Fibroblast of skin of right quadriceps (primary cell): ENCODE data around the gene BMF.
A peak's percentile ranks its signal among the peaks of the same experiment; 100 is the strongest.

ENCODE experiments used
- DNase-seq: peaks from one replicate; pipeline ENCODE4 v3.0.0-alpha.2; 2013

Gene BMF

DNA sequence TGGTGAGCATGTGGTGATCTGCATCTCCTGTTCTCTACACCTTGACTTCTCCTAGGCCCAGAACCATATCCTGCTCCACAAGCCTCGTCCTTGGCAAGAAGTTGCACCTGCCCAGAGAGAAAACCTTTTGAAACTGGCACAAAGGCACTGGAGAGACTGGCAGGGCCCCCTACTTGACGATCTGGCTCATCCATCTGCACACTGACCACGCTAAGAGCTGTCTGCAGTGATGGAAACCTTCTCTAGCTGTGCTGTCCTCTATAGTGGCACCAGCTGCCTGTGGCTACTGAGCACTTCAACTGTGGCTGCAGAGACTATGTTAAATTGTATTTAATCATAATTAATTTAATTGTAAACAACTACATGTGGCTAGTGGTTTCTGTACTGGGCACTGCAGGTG is 43.5 kb downstream of the BMF start:
- DNase-seq, result no peak

DNA sequence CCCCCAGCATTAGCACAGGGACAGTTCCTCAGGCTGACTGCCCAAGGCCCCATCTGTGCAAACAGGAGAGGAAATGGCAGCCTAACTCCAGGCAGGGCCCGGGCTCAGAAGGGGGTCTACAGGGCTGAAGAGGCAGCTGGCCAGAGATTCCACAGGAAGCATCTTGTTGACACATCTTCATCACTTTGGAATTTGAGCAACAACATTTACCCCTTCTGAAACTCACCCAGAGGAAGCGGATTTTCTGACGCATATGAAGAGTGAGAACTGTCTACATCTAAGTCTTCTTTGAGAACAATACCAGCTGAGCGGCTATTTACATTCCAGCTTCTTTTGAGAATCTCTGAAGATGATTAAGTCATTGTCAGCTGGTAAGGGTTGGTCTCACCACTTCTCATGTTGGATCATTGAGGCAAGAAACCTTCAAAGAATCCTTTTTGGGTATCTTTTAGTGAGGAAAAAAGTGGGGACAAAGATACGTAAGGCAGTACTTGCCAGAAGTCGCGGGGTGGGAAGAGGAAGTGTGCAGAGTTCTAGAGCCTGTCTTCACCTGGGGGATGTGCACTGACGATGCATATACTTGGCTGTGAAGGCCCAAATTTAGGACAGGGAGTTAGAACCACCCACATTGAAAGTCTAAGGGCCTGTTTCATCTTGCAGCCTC is 44.3 kb downstream of the BMF start:
- DNase-seq, result peak; percentile 93

DNA sequence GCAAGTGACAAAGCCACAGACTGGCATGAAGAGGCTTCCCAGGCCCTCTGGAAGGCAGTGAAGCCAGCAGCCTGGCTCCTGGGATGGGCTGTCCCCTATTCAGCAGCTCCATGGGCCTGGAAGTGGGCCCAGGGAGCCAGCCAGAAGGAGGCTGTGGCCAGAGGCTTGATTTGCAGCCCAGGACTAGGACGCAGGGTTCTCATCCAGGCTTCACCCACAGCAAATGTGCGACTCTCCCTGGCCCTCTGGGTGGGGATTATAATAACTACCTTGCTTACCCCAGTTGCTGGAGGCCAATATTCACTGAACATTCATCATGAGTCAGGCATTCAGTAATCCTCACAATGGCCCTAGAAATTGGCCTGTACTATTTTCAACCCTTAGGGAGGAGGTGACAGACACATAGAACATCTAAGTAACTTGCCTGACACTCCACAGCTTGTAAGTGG is 45.1 kb downstream of the BMF start:
- peak; percentile 83 for DNase-seq

DNA sequence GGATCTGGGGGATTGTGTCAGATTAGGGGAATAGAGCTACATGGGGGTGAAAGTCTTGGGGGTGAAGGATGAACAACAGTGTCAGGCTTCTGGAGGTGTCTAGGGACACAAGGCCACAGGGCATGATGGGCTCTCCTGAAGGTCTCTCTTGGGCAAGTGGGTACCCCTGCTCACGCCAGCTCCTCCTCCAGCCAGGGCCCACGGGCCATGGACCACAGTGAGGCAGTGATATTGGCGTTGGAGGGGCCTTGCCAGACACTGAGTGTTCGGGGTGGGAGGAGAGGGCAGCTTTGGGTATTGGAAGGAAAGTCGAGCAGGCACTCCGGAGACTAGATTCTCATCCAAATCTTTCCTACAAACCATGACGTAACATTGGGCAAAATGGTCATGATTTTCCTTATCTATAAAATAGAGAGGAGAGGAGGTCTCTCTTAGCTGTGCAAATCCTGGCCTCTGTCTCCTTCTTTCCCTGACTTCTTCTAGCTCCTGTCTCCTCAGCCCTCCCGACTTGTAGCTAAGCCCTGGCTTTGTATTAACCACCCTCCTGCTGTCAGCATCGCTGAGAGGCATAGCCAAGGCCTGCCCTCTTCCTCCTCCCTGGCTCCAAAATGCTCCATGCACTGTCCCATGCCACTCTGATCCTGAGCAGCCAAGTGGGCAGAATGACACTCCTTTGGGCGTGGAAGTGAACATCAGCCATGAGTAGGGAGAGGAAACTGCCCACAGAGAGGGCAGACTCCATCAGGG is 45.7 kb downstream of the BMF start:
- DNase-seq, result no peak

- DNase-seq, result no peak
These were observed 47.3 kb downstream of the BMF start for GRCh38 chr15:40061212-40061901.

GRCh38 chr15:40060236-40060961 is 48.3 kb downstream of the BMF start:
- DNase-seq, result no peak

DNA sequence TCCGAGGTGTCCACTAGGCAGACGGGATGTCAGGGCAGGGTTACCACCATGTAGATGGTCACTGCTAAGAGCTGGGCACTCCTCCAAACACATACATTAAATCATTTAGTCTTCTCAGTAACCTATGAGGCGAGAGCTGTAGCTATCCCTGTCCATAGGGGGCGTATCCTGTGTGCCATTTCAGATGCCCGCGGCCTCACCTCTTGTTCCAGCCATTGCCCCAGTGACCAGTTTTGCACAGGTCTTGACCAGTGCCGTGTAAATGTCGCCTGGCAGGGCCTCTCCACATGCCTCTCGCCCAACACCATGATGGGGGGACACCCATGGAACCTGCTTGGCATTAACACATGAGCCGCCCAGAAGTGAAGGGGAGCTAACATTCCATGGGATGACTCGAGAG is 48.9 kb downstream of the BMF start:
- DNase-seq, result no peak

- DNase-seq, result peak; percentile 82
These were observed 50.1 kb downstream of the BMF start for GRCh38 chr15:40058476-40059140.

- DNase-seq, result no peak
These were observed 52.9 kb downstream of the BMF start for GRCh38 chr15:40055576-40056293.

GRCh38 chr15:40054855-40055575 is 53.7 kb downstream of the BMF start:
- DNase-seq, result peak; percentile 28

DNA sequence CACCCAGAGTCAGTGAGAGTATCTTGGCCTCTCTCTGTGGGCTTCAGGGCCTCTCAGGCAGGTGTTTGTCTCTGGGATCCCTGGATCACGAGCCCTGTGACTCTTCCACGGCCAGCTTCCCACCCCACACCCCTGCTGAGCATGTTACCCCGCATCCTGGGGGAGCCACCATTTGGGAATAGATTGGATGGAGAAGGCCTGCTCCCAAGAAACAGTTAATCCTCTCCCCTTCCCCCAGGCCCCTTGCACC is 54.1 kb downstream of the BMF start:
- no peak for DNase-seq

GRCh38 chr15:40053831-40054604 is 54.7 kb downstream of the BMF start:
- no peak for DNase-seq

GRCh38 chr15:40053079-40053830 is 55.4 kb downstream of the BMF start:
- DNase-seq, result no peak

DNA sequence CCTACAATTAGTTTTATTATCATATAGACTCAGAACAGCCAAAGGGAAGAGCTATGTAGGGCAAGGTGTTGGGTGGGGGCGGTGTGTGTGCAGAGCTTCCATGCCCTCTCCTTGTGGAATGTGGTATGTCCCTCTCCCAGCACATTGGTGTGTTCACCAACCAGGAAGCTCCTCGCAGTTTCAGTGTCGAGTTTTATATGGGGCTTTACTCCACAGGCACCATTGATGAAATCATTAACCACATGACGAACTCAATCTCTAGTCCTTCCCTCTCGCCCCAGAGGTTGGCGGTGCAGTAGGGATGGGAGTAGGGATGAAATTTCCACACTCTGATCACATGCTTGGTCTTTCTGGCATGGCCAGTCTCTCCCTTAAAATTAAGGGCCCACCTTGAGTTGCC is 56.1 kb downstream of the BMF start:
- no peak for DNase-seq

DNA sequence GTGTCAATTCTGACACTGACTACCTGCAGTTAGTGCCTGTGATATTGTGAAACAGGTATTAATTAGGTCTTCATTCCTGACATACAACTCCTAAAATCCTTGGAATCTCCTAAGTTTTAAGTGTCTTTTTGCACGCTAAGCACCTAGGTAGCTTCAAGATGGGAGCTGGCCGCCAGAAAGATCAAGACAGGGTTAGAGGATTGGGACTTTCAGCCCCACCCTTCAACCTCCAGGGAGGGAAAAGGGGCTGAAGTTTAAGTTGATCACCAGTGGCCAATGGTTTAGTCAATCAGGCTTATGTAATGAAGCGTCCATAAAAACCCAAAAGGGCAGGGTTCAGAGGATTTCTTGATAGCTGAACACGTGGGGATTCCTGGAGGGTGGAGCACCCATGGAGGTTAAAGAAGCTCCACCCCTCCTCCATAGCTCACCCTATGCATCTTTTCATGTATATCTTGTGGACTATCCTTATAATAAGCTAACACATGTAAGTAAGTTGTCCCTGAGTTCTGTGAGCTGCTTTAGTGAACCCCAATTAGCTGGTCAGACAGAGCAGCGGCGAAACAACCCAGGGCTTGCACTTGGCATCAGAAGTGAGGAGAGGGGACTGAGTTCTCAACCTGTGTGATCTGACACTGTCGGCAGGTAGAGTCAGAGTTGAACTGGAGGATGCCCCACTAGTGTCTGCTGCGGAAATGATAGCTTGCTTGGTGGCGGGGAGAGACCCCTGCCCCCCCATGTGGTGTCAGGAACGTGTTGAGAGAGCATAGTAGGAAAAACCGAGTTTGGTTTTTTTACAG is 56.9 kb downstream of the BMF start:
- no peak for DNase-seq

GRCh38 chr15:40050788-40051470 is 57.8 kb downstream of the BMF start:
- DNase-seq, result peak; percentile 50

- DNase-seq, result no peak
These were observed 59.7 kb downstream of the BMF start for GRCh38 chr15:40048926-40049475.

DNA sequence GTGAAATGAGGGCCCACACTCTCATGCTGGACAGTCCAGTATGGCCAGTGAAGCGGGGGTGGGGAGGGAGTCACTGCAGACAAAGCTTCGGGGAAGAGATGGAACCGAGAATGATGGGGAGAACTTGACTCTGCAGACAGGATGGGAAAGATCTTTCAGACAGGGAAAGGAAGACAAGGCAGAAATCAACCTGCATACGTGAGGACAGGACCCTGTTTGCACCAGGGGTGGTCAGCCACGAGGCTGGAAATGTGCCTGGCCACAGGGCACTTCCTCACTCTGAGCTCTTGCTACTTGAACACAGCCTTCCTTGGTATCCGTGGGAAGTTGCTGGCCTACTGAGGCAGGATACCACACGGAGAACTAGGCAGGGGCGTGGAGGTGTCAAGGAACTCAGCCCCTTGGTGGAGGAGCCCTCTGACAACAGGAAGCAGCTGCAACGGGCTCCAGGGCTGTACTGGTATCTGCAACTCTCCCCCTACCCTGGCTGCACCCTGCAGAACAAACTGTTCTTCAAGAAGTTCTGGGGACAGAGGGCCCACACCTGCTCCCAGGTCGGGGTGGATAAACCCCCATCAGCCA is 60.4 kb downstream of the BMF start:
- no peak for DNase-seq
